Vagina (tissue), 2 donors: ENCODE results near the gene ROM1. TPM values are rescaled to one million over a fixed set of nuclear protein-coding genes. Genes with fewer than 3 reads are reported as not detected.

Source experiments
- DNase-seq, 2 donors: peaks; one replicate each; pipeline ENCODE4 v3.0.0-alpha.2; 2017; ENCODE audit errors: extremely low spot score in 2 of 2
- H3K27ac ChIP-seq: fragments of 200-600 bp; sonication (generic); one replicate; pipeline ENCODE4 v1.5.1; 2019
- H3K27me3 ChIP-seq: fragments of 200-600 bp; sonication (generic); one replicate; pipeline ENCODE4 v1.5.1; 2019
- H3K36me3 ChIP-seq, 2 donors: fragments of 200-600 bp; sonication (generic); one replicate each; pipeline ENCODE4 v1.5.1; 2017 to 2019
- H3K4me1 ChIP-seq: fragments of 200-600 bp; sonication (generic); one replicate; pipeline ENCODE4 v1.5.1; 2019
- H3K4me3 ChIP-seq, 2 donors: fragments of 200-600 bp; sonication (generic); 1 replicate in 1 of 2; 2 replicates in 1 of 2; pipeline ENCODE4 v1.5.1; 2016 to 2019
- H3K9me3 ChIP-seq: fragments of 200-600 bp; sonication (generic); one replicate; pipeline ENCODE4 v1.5.1; 2019
- POLR2A ChIP-seq, 2 donors: fragments of 450-650 bp; IDR thresholded peaks; one replicate each; pipeline ENCODE4 v1.6.1; 2017; ENCODE audit warnings: antibody characterized with exemption in 2 of 2, mild to moderate bottlenecking in 2 of 2, moderate library complexity in 2 of 2
- POLR2AphosphoS5 ChIP-seq, 2 donors: sonication (generic); formaldehyde crosslinking; IDR thresholded peaks; one replicate each; pipeline ENCODE4 v1.9.0; 2017; ENCODE audit warnings: antibody characterized with exemption in 2 of 2, mild to moderate bottlenecking in 2 of 2, low read depth in 1 of 2; ENCODE audit not compliant: insufficient read depth in 1 of 2
- intact Hi-C: fragments of 100-400 bp; cut with DNase I; formaldehyde crosslinking; loops from one replicate; pipeline ENCODE4 v1.15.1; 2023
- total RNA-seq: library from RNA; depleted of rRNA; stranded (reverse); fragments of >200 nt; gene quantifications from one replicate; pipeline ENCODE4 v1.2.3, GENCODE V29; 2016
- TF ChIP-seq, protein P1 (sequence below), 3 experiments: fragments of 450-650 bp in 2 of 3; fragments of 200-600 bp in 1 of 3; sonication (generic) in 1 of 3; IDR thresholded peaks; one replicate each; pipeline ENCODE4 v1.5.1; 2017 to 2019; ENCODE audit warnings: antibody characterized with exemption in 3 of 3, mild to moderate bottlenecking in 2 of 3, moderate library complexity in 2 of 3

The ROM1 gene
- total RNA-seq, 1 donor from 2014 or later, result 6.1 TPM

DNA sequence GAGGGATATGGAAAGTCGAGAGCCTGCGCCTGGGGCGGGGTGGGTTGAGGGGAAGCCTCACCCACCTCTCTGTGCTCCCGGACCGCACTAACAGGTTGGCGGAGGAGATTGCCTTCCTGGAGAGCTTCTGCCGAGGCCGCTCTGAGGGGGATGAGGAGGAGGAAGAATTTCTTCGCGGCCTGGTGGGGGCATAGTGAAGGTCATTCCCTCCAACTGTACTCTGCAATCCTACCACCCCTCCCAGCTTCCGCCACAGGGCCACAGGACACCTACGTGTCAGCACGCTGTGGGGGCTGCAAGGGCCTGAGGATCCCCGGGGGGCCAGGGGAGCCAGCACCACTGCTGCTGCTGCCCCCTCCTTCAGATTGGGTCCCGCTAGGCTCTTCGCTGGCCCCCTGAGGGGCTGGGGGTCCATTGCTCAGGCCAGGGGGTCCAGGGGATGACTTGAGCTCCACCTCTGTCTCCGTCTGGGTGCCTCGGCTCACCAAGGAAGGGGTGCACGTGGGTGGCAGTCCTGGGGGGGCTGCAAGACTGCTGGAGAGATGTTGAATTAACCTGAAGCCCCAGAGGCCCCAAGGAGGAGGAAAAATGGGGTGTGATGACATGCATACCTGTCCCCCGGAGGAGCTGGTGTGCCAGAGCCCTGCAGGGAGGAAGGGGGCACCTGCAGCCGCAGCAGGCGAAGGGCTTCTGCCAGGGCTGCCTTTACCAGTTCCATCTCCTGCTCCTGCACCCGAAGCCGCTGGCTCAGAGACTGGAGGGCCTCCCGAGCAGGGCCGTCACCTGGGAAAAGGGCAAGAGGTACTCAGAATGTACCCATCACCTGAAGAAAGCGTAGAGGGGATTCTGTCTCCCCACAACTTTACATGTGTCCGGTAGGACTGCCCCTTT, 2.0 kb upstream of the ROM1 start:
- H3K4me1 ChIP-seq, result peaks cover 42% of the 10 kb centered on the region
- no peak for TF ChIP-seq POLR2AphosphoS5 (IDR thresholded peaks at IDR 0.05; ENCODE audit: insufficient read depth in 1 of 2, low read depth in 1 of 2)
- TF ChIP-seq, protein P1, sequence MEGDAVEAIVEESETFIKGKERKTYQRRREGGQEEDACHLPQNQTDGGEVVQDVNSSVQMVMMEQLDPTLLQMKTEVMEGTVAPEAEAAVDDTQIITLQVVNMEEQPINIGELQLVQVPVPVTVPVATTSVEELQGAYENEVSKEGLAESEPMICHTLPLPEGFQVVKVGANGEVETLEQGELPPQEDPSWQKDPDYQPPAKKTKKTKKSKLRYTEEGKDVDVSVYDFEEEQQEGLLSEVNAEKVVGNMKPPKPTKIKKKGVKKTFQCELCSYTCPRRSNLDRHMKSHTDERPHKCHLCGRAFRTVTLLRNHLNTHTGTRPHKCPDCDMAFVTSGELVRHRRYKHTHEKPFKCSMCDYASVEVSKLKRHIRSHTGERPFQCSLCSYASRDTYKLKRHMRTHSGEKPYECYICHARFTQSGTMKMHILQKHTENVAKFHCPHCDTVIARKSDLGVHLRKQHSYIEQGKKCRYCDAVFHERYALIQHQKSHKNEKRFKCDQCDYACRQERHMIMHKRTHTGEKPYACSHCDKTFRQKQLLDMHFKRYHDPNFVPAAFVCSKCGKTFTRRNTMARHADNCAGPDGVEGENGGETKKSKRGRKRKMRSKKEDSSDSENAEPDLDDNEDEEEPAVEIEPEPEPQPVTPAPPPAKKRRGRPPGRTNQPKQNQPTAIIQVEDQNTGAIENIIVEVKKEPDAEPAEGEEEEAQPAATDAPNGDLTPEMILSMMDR (IDR thresholded peaks at IDR 0.05), result no peak
- TF ChIP-seq POLR2A (IDR thresholded peaks at IDR 0.05), result no peak
- peaks cover 0 to 25% of the 10 kb centered on the region in 2 donors for H3K36me3 ChIP-seq
- no peaks in the 10 kb centered on the region for H3K27me3 ChIP-seq
- peak overlapping the region; percentile 83 to 96 for H3K4me3 ChIP-seq
- DNase-seq, result no peak
- no peaks in the 10 kb centered on the region for H3K9me3 ChIP-seq
- intact Hi-C loops, result loop anchor here (10.0 kb wide), 1 partner anchor 1706 kb away; the partner anchor contains the start of gene PRPF19
- peak overlapping the region; percentile 92 for H3K27ac ChIP-seq

DNA sequence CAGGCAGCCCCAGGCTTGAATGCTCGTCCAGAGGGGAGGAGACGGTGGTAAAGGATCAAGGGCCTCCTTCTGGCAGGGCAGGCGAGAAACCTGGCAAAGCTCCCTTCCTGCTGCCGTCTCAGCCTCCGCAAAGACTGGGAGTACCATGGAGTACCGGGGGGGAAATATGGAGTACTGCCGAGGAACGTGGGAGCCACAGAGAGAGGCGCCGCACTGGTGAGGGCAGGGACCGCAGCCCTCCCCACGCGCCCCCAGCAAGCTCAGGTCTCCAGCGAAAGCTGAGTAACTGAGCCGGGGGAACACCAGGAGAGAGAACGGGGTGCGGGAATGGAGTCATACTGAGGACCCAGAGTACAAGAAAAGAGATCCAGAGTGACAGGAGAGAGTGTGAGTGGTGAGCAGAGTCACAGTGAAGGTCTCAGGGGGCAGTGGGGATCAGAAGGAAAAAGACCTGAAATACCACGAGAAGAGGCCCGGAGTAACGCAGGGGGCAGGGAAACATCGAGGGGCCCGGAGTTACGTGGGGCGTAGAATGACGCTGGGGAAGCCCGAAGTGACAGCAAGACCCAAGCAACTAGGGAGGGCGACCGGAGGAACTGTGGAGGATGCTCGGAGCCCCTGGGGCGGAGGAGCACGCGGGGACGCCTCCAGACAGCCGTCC, 1.2 kb upstream of the ROM1 start:
- TF ChIP-seq, protein P1 (IDR thresholded peaks at IDR 0.05), result no peak
- peak in 1 of 2 donors; percentile 48 for TF ChIP-seq POLR2AphosphoS5 (IDR thresholded peaks at IDR 0.05; ENCODE audit: insufficient read depth in 1 of 2, low read depth in 1 of 2)
- TF ChIP-seq POLR2A (IDR thresholded peaks at IDR 0.05), result peak in 1 of 2 donors; percentile 22
- Histone ChIP-seq H3K4me3 (peak overlapping the region; percentile 83 to 96), H3K4me1 (peaks cover 42% of the 10 kb centered on the region), H3K27me3 (no peaks in the 10 kb centered on the region), H3K36me3 (peaks cover 0 to 27% of the 10 kb centered on the region in 2 donors), H3K9me3 (no peaks in the 10 kb centered on the region), H3K27ac (peak overlapping the region; percentile 92)
- intact Hi-C loops, result loop anchor here (10.0 kb wide), 1 partner anchor 1707 kb away; the partner anchor contains the start of gene PRPF19
- DNase-seq, result no peak

DNA sequence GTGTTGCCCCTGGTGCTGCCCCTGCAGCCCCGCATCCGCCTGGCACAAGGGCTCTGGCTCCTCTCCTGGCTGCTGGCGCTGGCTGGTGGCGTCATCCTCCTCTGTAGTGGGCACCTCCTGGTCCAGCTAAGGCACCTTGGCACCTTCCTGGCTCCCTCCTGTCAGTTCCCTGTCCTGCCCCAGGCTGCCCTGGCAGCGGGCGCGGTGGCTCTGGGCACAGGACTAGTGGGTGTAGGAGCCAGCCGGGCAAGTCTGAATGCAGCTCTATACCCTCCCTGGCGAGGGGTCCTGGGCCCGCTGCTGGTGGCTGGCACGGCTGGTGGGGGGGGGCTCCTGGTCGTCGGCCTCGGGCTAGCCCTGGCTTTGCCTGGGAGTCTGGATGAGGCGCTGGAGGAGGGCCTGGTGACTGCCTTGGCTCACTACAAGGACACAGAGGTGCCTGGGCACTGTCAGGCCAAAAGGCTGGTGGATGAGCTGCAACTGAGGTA, 278 bp downstream of the ROM1 start:
- intact Hi-C loops, result loop anchor here (10.0 kb wide), 1 partner anchor 1709 kb away; the partner anchor contains the start of gene PRPF19
- Histone ChIP-seq H3K4me1 (peaks cover 42% of the 10 kb centered on the region), H3K27me3 (no peaks in the 10 kb centered on the region), H3K27ac (peak overlapping the region; percentile 92), H3K9me3 (no peaks in the 10 kb centered on the region), H3K4me3 (peak overlapping the region; percentile 83 to 96), H3K36me3 (peaks cover 0 to 33% of the 10 kb centered on the region in 2 donors)
- TF ChIP-seq, protein P1 (IDR thresholded peaks at IDR 0.05), result no peak
- no peak for TF ChIP-seq POLR2AphosphoS5 (IDR thresholded peaks at IDR 0.05; ENCODE audit: insufficient read depth in 1 of 2, low read depth in 1 of 2)
- no peak for TF ChIP-seq POLR2A (IDR thresholded peaks at IDR 0.05)
- no peak for DNase-seq

DNA sequence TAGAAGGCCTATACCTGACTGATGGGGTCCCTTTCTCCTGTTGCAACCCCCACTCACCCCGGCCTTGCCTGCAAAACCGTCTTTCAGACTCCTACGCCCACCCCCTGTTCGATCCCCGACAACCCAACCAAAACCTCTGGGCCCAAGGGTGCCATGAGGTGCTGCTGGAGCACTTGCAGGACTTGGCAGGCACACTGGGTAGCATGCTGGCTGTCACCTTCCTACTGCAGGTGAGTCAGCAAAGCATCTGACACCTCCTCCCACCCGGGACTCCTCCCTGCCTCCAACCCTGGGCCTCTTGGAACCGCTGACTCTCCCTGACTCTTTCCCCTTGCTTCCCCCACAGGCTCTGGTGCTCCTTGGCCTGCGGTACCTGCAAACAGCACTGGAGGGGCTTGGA, 1.2 kb downstream of the ROM1 start:
- Histone ChIP-seq H3K36me3 (peaks cover 0 to 31% of the 10 kb centered on the region in 2 donors), H3K4me3 (no peak overlapping the region), H3K27me3 (no peaks in the 10 kb centered on the region), H3K4me1 (peaks cover 42% of the 10 kb centered on the region), H3K27ac (peak overlapping the region; percentile 92), H3K9me3 (no peaks in the 10 kb centered on the region)
- intact Hi-C loops, result loop anchor here (10.0 kb wide), 1 partner anchor 1709 kb away; the partner anchor contains the start of gene PRPF19
- TF ChIP-seq, protein P1 (IDR thresholded peaks at IDR 0.05), result no peak
- no peak for TF ChIP-seq POLR2AphosphoS5 (IDR thresholded peaks at IDR 0.05; ENCODE audit: insufficient read depth in 1 of 2, low read depth in 1 of 2)
- TF ChIP-seq POLR2A (IDR thresholded peaks at IDR 0.05), result no peak
- DNase-seq, result no peak
